C4-2B (cell line): Measurements from ENCODE around the gene DRC3.

ENCODE experiments used
- H3K27ac ChIP-seq: fragments of 450-650 bp; 2 replicates; pipeline ENCODE4 v1.5.1; 2017
- CTCF ChIP-seq: fragments of 450-650 bp; conservative IDR thresholded peaks from 2 replicates; pipeline ENCODE4 v1.5.1; 2017; ENCODE audit warnings: mild to moderate bottlenecking
- ZFX ChIP-seq: fragments of 450-650 bp; IDR thresholded peaks from 2 replicates; pipeline ENCODE4 v1.6.1; 2017

Gene DRC3

DNA sequence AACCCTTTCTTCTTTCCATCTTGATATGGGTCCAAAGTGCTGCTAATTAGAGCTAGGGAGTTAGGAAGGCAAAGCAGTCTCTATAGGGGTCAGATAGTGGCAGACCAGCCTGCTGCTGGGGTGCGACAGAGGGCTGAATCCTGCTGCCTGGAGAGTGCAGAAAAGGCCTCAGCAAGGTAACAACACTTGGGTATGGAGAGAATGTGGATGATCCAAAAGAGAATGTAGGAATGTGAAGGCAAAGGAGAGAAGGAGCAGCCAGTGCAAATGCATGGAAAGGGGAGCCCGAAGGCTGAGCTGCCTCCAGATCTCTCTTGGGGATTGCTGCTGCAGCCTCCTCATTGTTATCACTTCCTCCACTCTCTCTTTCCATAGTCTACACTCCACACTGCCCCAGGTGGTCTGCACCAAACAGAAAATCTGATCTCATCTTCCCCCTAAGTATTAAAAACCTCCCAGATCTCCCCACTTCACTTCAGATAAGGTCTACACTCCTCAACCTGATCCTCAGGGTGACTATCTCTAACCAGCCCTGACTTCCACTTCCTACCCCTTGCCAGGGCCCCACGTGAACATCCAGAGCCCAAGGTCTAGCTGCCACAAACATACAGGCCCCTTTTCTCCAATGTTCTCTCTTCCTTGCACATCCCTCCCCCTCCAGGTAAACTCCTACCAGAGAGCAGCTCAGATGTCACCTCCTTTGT lies 29.2 kb upstream of the DRC3 start:
- peak overlapping the region; percentile 64 for H3K27ac ChIP-seq

DNA sequence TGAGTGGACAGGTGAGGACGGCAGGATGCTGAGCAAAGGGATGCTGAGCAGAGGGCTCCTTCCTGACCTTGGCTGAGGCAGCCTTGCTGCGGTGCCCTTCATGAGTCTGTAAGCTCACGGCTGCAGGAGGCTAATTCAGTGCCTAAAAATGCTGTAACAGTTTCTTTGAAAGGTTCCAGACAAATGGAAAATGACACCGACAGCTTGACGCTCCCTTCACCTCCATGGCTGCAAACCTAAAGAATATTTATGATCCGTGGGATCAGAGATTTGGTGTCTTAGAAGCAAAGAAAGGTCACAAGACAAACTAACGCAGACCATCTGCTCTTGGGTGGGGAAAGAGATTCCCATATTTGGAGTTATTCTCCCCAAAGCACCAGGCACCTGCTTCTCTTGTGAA lies 28.4 kb upstream of the DRC3 start:
- H3K27ac ChIP-seq, result no peak overlapping the region
- TF ChIP-seq ZFX (no peak), CTCF (no peak)

More for the DNA sequence above, 29.2 kb upstream of the DRC3 start:
- TF ChIP-seq ZFX (no peak), CTCF (no peak)

GRCh38 chr17:17944743-17945142 lies 27.9 kb upstream of the DRC3 start:
- TF ChIP-seq ZFX, result no peak
- TF ChIP-seq CTCF, result no peak
- no peak overlapping the region for H3K27ac ChIP-seq

- TF ChIP-seq ZFX (no peak), CTCF (no peak)
- no peak overlapping the region for H3K27ac ChIP-seq
Measured at GRCh38 chr17:17946093-17946492, 26.6 kb upstream of the DRC3 start.

DNA sequence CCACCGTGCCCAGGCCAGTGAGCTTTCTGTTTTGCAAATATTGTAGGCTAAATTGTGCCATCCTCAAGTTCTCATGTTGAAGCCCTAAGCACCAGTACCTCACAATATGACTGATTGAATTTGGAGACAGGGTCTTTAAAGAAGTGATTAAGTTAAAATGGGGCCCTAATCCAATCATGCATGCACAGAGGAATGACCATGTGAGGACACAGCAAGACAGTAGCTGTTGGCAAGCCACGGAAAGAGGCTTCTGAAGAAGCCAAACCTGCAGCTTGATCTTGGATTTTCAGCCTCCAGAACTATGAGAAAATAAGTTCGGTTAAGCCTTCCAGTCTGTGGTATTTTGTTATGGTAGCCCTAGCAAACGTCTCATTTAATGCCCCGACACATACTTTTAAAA lies 25.4 kb upstream of the DRC3 start:
- peak overlapping the region; percentile 51 for H3K27ac ChIP-seq
- no peak for TF ChIP-seq ZFX

DNA sequence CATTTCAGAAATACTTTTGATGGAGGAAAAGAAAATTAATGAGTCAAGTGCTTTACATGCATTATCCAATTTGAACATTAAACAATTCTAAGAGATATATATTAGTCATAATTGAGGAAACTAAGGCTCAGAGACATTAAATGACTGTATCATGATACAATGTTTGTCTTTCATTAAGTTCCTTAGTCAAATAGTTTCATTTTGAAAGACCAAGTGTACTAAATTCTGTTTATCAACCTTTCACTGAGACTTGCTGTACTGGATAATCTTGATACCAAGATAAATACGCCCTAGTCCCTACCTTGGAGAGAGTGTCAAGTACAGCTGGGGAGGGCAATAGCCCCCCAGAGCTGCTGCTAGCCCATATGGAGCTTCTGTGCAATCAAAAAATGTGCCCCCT lies 24.7 kb upstream of the DRC3 start:
- H3K27ac ChIP-seq, result peak overlapping the region; percentile 72
- TF ChIP-seq CTCF (no peak), ZFX (no peak)

- peak overlapping the region; percentile 29 for H3K27ac ChIP-seq
- TF ChIP-seq CTCF, result no peak
- TF ChIP-seq ZFX, result no peak
Measured at GRCh38 chr17:17950347-17950746, 22.3 kb upstream of the DRC3 start.

DNA sequence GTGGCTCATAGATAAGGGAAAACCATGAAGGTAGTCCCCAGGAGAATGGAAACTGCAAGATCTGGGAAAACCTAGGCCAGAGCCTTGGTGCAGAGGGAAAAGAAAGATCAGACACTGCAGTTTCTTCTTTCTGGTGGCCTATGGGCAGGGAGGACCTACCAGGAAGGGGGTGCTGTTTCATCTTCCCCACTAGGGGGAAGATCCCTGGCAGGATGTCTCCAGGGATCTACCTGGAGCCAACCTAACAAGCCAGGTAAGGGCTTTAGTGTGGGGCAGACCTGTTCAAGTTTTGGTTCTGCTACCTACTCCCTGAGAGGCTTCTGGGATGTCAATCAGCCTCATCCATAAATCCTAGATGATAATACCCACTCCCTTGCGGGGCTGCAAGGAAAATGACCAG lies 21.9 kb upstream of the DRC3 start:
- TF ChIP-seq CTCF (no peak; the same call in 1 of the 2 replicates), ZFX (no peak)
- H3K27ac ChIP-seq, result peak overlapping the region; percentile 36
